ENCODE measurements around the gene TRIM32. TPM values are rescaled to one million over a fixed set of nuclear protein-coding genes. Genes with fewer than 3 reads are reported as not detected.
A peak's percentile ranks its signal among the peaks of the same experiment; 100 is the strongest.

Gene TRIM32
- total RNA-seq, 3 donors from 2014 or later: 11.8 to 21.5 (median 20.0) TPM

- no peak for TF ChIP-seq CTCF (IDR thresholded peaks at IDR 0.05)
- H3K9me3 ChIP-seq: no peaks in the 10 kb centered on the region
- DNase-seq (no peak), ATAC-seq (peak; percentile 68)
- no peak overlapping the region for H3K4me3 ChIP-seq
- intact Hi-C loops (cut with DNase I, micrococcal nuclease): loop anchor here (5.0 to 10.0 kb wide), 2 partner anchors 1069 to 1071 kb away; no protein-coding TSS in a partner anchor
- no peaks in the 10 kb centered on the region for H3K4me1 ChIP-seq (ENCODE audit: low read depth)
- no peaks in the 10 kb centered on the region for H3K36me3 ChIP-seq (ENCODE audit: low read depth)
These were observed 23.5 kb upstream of the TRIM32 start for GRCh38 chr9:116663581-116663980.

- intact Hi-C loops (cut with DNase I, micrococcal nuclease): loop anchor here in 1 of 2 donors (10.0 kb wide), 1 partner anchor 1074 kb away; no protein-coding TSS in a partner anchor
- no peak for TF ChIP-seq CTCF (IDR thresholded peaks at IDR 0.05)
- H3K4me3 ChIP-seq: no peak overlapping the region
- ATAC-seq (no peak), DNase-seq (no peak)
- H3K9me3 ChIP-seq: peaks cover 14% of the 10 kb centered on the region
- H3K36me3 ChIP-seq (ENCODE audit: low read depth): no peaks in the 10 kb centered on the region
- no peaks in the 10 kb centered on the region for H3K4me1 ChIP-seq (ENCODE audit: low read depth)
These were observed 18.0 kb upstream of the TRIM32 start for GRCh38 chr9:116668970-116669695.

- intact Hi-C loops (cut with DNase I, micrococcal nuclease): no loop called here
- no peak for TF ChIP-seq CTCF (IDR thresholded peaks at IDR 0.05)
- ATAC-seq (no peak), DNase-seq (no peak)
- no peaks in the 10 kb centered on the region for H3K4me1 ChIP-seq (ENCODE audit: low read depth)
- no peak overlapping the region for H3K4me3 ChIP-seq
- H3K36me3 ChIP-seq (ENCODE audit: low read depth): no peaks in the 10 kb centered on the region
- H3K9me3 ChIP-seq: peaks cover 18% of the 10 kb centered on the region
These were observed 15.5 kb upstream of the TRIM32 start for GRCh38 chr9:116671605-116672004.

- Histone ChIP-seq H3K36me3 (ENCODE audit: low read depth) (no peaks in the 10 kb centered on the region), H3K9me3 (peaks cover 18% of the 10 kb centered on the region), H3K4me3 (no peak overlapping the region), H3K4me1 (ENCODE audit: low read depth) (no peaks in the 10 kb centered on the region)
- DNase-seq: no peak
- no peak for TF ChIP-seq CTCF (IDR thresholded peaks at IDR 0.05)
- ATAC-seq: no peak
- intact Hi-C loops (cut with DNase I, micrococcal nuclease): no loop called here
These were observed 13.7 kb upstream of the TRIM32 start for GRCh38 chr9:116673375-116673774.

- no peak for TF ChIP-seq CTCF (IDR thresholded peaks at IDR 0.05)
- ATAC-seq (no peak), DNase-seq (no peak)
- H3K36me3 ChIP-seq (ENCODE audit: low read depth): no peaks in the 10 kb centered on the region
- intact Hi-C loops (cut with DNase I, micrococcal nuclease): no loop called here
- no peaks in the 10 kb centered on the region for H3K4me1 ChIP-seq (ENCODE audit: low read depth)
- peaks cover 18% of the 10 kb centered on the region for H3K9me3 ChIP-seq
- no peak overlapping the region for H3K4me3 ChIP-seq
These were observed 12.7 kb upstream of the TRIM32 start for GRCh38 chr9:116674210-116674980.
